ENCODE data around the gene KCNS3.
"Not testable (repeated sequence)": the region's sequence is repeated elsewhere in the genome, so short reads cannot be mapped to it uniquely, and the experiment has no call there.

The KCNS3 gene

DNA sequence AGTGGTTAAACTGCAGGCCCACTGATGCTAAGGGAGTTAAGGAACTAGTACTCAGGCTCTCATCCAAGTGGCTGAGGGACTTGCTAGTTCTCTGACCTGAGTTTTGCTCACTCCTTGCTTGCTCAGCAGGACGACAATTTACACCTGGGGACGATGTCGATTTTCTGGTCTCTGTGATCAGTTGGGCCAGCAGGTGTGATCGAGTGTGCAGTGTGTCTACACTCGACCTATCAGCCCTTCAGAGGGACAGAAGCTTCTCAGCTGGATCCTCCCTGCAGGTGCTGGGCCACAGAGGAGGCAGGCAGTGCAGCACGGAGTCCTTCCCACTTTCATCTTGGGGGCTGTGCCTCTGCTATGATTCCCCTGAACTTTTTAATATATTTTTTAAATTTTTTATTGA, 71.5 kb downstream of the KCNS3 start:
- no peak for DNase-seq

- no peak for DNase-seq
Measured at GRCh38 chr2:17951563-17951962, 73.1 kb downstream of the KCNS3 start.

- no peak for DNase-seq
Measured at GRCh38 chr2:17958466-17959092, 80.1 kb downstream of the KCNS3 start.

- no peak for DNase-seq
Measured at GRCh38 chr2:17959356-17959755, 80.9 kb downstream of the KCNS3 start.

- no peak for DNase-seq
Measured at GRCh38 chr2:17959833-17960232, 81.4 kb downstream of the KCNS3 start.

DNA sequence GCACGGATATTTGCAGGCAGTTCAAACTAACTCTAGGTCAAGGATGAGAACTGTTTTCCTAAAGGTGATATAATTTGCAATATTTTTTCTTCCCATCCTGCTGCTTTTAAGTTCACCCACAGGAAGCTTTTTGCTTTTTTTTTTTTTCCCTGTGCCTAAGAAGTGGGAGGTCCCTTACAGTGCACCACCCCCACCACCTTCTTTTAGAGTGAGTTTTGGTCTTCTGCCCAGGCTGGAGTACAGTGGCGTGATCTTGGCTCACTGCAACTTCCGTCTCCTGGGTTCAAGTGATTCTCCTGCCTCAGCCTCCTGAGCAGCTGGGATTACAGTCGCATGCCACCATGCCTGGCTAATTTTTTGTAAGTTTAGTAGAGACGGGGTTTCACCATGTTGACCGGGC, 82.5 kb downstream of the KCNS3 start:
- DNase-seq, result no peak

DNA sequence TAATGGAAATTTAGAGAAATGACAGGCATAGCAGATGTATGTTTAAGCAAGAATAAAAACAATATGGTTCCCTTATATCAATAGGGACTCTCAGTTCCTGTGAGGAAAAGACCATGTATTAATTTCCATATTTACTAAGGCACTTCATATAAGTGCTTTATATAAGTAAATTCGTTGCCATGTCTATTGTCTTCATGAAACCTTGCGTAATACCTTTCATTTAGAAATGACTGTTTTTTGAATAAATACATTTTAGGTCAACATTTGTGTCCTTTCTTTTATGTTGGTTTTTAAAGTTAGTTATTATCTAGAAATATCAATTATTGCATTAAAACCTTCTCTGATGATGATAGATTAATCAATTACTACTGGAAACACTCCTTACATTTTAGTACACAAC, 83.3 kb downstream of the KCNS3 start:
- DNase-seq, result no peak

- no peak for DNase-seq
Measured at GRCh38 chr2:17962876-17963275, 84.4 kb downstream of the KCNS3 start.

- DNase-seq, result not testable (repeated sequence)
Measured at GRCh38 chr2:17963571-17963970, 85.1 kb downstream of the KCNS3 start.

GRCh38 chr2:17965196-17965595, 86.7 kb downstream of the KCNS3 start:
- DNase-seq, result no peak

DNA sequence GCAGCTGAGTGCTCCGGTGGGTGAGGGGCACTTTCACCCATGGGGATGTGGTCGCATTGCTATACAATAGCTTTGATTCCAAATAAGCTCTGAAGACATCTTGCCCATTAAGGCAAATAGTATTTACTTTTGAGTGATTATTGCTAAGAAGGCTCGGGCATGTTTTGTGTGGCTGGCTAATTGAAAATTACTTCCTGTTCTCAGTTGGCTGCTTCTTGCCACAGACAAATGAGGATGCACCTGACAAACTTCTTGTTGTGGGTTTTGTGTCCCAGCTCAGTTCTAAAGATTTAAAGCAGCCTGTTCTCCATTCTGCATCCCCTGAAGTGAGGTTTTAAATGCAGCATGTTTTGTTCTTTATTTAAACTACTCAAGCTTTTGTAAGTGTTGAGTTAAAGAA, 88.3 kb downstream of the KCNS3 start:
- DNase-seq, result no peak

DNA sequence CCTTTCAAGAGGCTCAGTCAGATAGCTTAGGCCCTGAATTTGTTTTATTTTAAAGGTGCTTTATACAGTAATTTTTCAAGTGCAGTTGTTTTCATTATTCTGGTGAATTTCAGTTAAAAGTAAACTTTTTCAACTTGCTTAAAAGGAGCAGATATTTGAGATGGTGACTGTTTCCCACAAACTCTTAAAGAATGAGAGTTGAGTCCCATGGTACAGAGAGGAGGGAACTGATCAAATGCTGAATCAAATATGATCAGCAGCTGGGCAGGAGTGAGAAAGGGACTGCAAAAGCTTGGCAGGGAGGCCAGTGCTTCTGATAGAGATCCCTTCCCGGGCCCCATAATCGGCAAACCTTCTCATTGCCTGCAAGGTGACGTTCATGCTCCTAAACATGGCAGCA, 91.2 kb downstream of the KCNS3 start:
- no peak for DNase-seq

DNA sequence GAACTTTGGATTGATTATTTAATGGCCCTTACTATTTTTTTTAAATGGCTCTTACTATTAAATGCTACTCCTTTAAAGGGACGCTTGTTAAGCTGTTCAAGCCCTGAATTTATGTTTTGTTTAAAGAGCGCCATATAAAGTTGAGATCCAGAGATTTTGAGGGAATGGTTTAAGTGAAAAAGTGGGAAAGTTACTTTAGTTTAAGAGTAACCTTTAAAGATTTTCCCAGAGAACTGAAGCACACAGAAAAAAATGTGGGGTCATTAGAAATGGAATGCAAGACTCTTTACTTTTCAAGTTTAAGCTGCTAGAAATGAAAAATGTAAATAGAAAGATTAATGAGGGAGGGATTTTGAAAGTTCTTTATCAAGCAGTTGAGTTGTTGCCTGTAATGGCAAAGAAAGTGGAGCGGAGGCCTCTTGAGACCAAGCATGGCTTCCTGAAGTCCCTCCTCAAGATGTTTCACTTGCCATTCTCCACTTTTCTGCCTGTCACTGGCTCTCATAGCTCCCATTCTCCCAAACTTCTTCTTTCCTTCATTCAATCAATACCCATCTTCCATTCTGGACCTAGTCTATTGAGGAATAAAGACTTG, 93.2 kb downstream of the KCNS3 start:
- no peak for DNase-seq

- no peak for DNase-seq
Measured at GRCh38 chr2:17972991-17973390, 94.5 kb downstream of the KCNS3 start.

GRCh38 chr2:17975401-17975800, 96.9 kb downstream of the KCNS3 start:
- DNase-seq, result no peak

- DNase-seq, result no peak
Measured at GRCh38 chr2:17976871-17977746, 98.6 kb downstream of the KCNS3 start.

GRCh38 chr2:17979707-17980106, 101.2 kb downstream of the KCNS3 start:
- DNase-seq, result no peak

GRCh38 chr2:17981936-17982335, 103.5 kb downstream of the KCNS3 start:
- DNase-seq, result no peak

All from NCI-H1105 treated with DMSO at 0.1 percent for 48 hours (cell line).